SIG-M5 treated with dmso at 0.1 percent for 504 hours (cell line): Measurements from ENCODE around the gene VWA5B2.

Experiments
- DNase-seq: peaks from one replicate; lab custom pipeline; 2025; ENCODE audit not compliant: unreplicated experiment; lab: John Stamatoyannopoulos, UW

VWA5B2 gene

GRCh38 chr3:184275381-184275701 lies 46.0 kb downstream of the VWA5B2 start:
- DNase-seq: no peak

DNA sequence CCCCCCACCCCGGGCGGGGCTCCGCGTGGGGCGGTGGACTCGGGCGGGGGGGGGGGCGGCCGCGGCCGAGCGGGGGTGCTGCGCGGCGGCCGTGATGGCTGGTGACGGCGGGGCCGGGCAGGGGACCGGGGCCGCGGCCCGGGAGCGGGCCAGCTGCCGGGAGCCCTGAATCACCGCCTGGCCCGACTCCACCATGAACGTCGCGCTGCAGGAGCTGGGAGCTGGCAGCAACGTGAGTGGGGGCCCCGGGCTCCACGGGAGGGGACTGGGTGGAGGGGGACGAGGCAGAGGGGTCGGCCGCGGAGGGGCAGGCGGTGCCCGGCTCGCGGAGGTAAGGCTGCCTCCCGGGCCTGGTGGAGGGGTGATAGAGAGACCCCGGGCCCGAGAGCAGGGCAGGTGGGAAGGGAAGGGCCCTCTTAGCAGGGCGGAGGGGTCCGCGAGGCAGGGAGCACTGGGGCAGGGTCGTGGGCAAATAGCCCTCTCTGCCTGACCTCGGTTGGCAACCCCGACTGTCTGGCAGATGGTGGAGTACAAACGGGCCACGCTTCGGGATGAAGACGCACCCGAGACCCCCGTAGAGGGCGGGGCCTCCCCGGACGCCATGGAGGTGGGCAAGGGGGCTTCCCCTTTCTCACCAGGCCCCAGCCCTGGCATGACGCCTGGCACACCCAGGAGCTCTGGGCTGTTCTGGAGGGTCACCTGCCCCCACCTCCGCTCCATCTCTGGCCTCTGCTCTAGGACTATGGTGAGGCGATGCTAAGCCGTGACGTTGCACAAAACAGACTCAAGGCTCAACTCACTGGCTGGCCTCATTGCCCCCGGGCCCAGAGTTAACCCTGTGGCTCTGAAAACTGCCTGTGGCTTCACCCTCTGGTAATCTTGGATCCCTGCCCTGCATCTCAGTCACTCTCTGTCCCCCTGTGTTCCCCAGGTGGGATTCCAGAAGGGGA lies 46.9 kb downstream of the VWA5B2 start, which contains the start of gene ECE2:
TSS of gene ECE2 (plus strand) at position 62 of the 950 bp plus-strand sequence. CDS start at position 194, 132 bp downstream.
- DNase-seq: no peak

DNA sequence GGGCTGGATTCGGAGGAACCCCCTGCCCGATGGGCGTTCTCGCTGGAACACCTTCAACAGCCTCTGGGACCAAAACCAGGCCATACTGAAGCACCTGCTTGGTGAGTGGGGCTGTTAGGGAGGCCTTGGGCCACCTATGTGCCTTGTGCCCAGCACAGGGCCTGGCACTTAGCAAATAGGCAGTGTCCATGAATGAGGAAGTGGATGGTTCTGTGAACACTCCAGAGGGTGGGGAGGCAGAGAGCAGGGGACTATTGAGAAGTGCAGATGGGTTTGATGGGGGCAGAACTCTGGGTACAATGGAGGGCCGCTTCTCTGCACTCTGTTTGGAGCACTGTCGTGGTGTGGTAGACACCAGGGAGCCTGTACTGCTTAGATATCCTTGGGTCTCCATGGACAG lies 48.0 kb downstream of the VWA5B2 start:
- peak; percentile 28 for DNase-seq

- DNase-seq: no peak
Observed at GRCh38 chr3:184282941-184283340, 53.6 kb downstream of the VWA5B2 start.

DNA sequence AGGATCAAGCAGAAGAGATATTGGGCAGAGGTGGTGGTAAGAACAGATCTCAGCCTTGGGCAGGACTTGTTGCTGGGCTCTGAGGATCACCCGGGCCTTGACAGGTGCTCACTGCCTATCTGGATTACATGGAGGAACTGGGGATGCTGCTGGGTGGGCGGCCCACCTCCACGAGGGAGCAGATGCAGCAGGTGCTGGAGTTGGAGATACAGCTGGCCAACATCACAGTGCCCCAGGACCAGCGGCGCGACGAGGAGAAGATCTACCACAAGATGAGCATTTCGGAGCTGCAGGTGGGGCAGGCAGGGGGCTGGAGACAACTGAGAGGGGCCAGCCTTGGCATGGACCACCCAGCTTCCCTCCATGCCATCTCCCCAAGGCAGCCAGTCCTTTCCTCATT lies 54.3 kb downstream of the VWA5B2 start:
- DNase-seq: no peak

- DNase-seq: peak; percentile 62
Observed at GRCh38 chr3:184284696-184285095, 55.3 kb downstream of the VWA5B2 start.

DNA sequence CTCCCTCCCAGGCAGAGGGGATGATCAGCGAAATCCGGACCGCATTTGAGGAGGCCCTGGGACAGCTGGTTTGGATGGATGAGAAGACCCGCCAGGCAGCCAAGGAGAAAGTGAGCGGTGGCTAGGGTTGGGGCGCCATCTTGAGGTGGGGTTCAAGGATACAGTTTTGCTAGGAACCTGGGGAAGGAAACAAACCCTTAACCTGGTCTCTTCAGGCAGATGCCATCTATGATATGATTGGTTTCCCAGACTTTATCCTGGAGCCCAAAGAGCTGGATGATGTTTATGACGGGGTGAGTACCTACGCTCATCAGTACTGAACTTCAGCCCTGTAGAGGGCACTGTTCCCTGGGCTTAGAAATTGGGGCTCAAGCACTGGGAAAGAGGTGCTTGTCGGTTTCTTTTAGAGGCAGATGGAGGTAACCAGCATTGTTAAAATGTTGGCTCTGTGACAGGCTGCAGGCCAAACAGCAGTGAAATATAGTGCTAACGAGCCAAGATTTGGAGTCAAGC lies 60.1 kb downstream of the VWA5B2 start:
- peak; percentile 67 for DNase-seq

DNA sequence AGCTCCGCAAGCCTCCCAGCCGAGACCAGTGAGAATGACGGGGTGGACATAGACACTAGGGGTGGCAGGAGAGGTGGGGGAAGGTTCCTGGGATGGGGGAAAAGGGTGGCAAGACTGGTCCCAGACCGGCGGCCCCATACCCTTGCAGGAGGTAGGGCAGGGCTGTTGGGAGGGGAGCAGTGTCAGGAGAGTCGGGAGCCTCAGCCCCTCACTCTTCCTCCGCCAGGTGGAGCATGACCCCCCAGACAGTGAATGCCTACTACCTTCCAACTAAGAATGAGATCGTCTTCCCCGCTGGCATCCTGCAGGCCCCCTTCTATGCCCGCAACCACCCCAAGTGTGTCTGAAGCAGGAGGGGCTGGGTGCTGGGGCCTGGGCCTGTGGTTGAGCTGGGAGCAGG lies 60.9 kb downstream of the VWA5B2 start:
- no peak for DNase-seq

- DNase-seq: no peak
Observed at GRCh38 chr3:184291044-184291737, 61.8 kb downstream of the VWA5B2 start.
